Liver (tissue), 3 donors: ENCODE results near the gene ZSCAN16.

Experiments used
- ATF3 ChIP-seq: IDR thresholded peaks from 2 replicates; pipeline ENCODE4 v1.6.1; 2016; ENCODE audit warnings: antibody characterized with exemption
- CTCF ChIP-seq: fragments of 150-350 bp; IDR thresholded peaks from 2 replicates; pipeline ENCODE4 v1.5.1; 2017; ENCODE audit warnings: improper control_type of control experiment, low read depth, low read length; ENCODE audit not compliant: missing input control
- FOXA1 ChIP-seq: IDR thresholded peaks from 2 replicates; pipeline ENCODE4 v1.6.1; 2016; ENCODE audit warnings: antibody characterized with exemption
- GABPA ChIP-seq, 2 donors: IDR thresholded peaks in 1 of 2; conservative IDR thresholded peaks in 1 of 2; 2 replicates each; pipeline ENCODE4 v1.6.1; 2016; ENCODE audit warnings: antibody characterized with exemption in 2 of 2, mild to moderate bottlenecking in 1 of 2, moderate library complexity in 1 of 2
- JUND ChIP-seq, 2 donors: IDR thresholded peaks; 2 replicates each; pipeline ENCODE4 v1.6.1; 2016; ENCODE audit warnings: antibody characterized with exemption in 2 of 2
- MAX ChIP-seq: IDR thresholded peaks from 2 replicates; pipeline ENCODE4 v1.6.1; 2016; ENCODE audit warnings: antibody characterized with exemption
- RAD21 ChIP-seq, 2 donors: IDR thresholded peaks; 2 replicates each; pipeline ENCODE4 v1.6.1; 2016; ENCODE audit warnings: antibody characterized with exemption in 2 of 2, mild to moderate bottlenecking in 2 of 2
- REST ChIP-seq: IDR thresholded peaks from 2 replicates; pipeline ENCODE4 v1.6.1; 2016; ENCODE audit warnings: antibody characterized with exemption, mild to moderate bottlenecking
- RXRA ChIP-seq, 2 donors: IDR thresholded peaks; 2 replicates each; pipeline ENCODE4 v1.6.1; 2017 to 2018; ENCODE audit warnings: antibody characterized with exemption in 2 of 2, mild to moderate bottlenecking in 1 of 2
- SP1 ChIP-seq: IDR thresholded peaks from 2 replicates; pipeline ENCODE4 v1.6.1; 2018; ENCODE audit warnings: antibody characterized with exemption, mild to moderate bottlenecking
- TAF1 ChIP-seq: conservative IDR thresholded peaks from 2 replicates; pipeline ENCODE4 v1.6.1; 2016; ENCODE audit warnings: antibody characterized with exemption, mild to moderate bottlenecking
- YY1 ChIP-seq: IDR thresholded peaks from 2 replicates; pipeline ENCODE4 v1.6.1; 2016; ENCODE audit warnings: antibody characterized with exemption, mild to moderate bottlenecking
- ZBTB33 ChIP-seq: IDR thresholded peaks from 2 replicates; pipeline ENCODE4 v1.6.1; 2016; ENCODE audit warnings: antibody characterized with exemption
- donor health status: healthy.
- donor health status: healthy.

- no peak for TF ChIP-seq CTCF
- TF ChIP-seq RAD21 (IDR thresholded peaks at IDR 0.05), result no peak
- TF ChIP-seq FOXA1, result no peak
- no peak for TF ChIP-seq TAF1
- no peak for TF ChIP-seq REST
- TF ChIP-seq ATF3, result no peak
- TF ChIP-seq ZBTB33, result no peak
- TF ChIP-seq MAX, result no peak
- no peak for TF ChIP-seq RXRA (IDR thresholded peaks at IDR 0.05)
- TF ChIP-seq GABPA (IDR thresholded peaks at IDR 0.05 in 1 of 2, conservative IDR thresholded peaks at IDR 0.05 in 1 of 2), result no peak
- TF ChIP-seq SP1, result no peak
- no peak for TF ChIP-seq YY1
- no peak for TF ChIP-seq JUND (IDR thresholded peaks at IDR 0.05)
Observed at GRCh38 chr6:28153546-28153945, 29.1 kb downstream of the ZSCAN16 start.
